GM12801 (cell line): ENCODE measurements around the gene PWP1.

ENCODE experiments used
- CTCF ChIP-seq: IDR thresholded peaks from one replicate; pipeline ENCODE4 v1.5.1; 2011; ENCODE audit warnings: control low read depth; ENCODE audit not compliant: insufficient read length; ENCODE audit errors: extremely low read depth

Gene PWP1

GRCh38 chr12:107668320-107669098 lies 17.1 kb upstream of the PWP1 start:
- no peak for TF ChIP-seq CTCF

GRCh38 chr12:107669946-107670345 lies 15.7 kb upstream of the PWP1 start:
- no peak for TF ChIP-seq CTCF

GRCh38 chr12:107670999-107671643 lies 14.5 kb upstream of the PWP1 start:
- TF ChIP-seq CTCF: no peak

- no peak for TF ChIP-seq CTCF
Observed at GRCh38 chr12:107677671-107678070, 7.9 kb upstream of the PWP1 start.

- no peak for TF ChIP-seq CTCF
Observed at GRCh38 chr12:107679336-107679735, 6.3 kb upstream of the PWP1 start.

GRCh38 chr12:107681455-107681835 lies 4.2 kb upstream of the PWP1 start:
- no peak for TF ChIP-seq CTCF

GRCh38 chr12:107681836-107682820 lies 3.5 kb upstream of the PWP1 start:
- TF ChIP-seq CTCF: no peak
